ENCODE data around the gene LY6G6D.
"Not testable (repeated sequence)": the region's sequence is repeated elsewhere in the genome, so short reads cannot be mapped to it uniquely, and the experiment has no call there.

The LY6G6D gene

GRCh38 chr6:31708224-31708623 lies 6.9 kb upstream of the LY6G6D start:
- no peak for TF ChIP-seq TCF4 (CRISPR knock-in tag; IDR thresholded peaks at IDR 0.05; ENCODE audit: borderline replicate concordance)
- no peak for TF ChIP-seq BACH2 (CRISPR knock-in tag; IDR thresholded peaks at IDR 0.05; ENCODE audit: borderline replicate concordance)
- no peak for TF ChIP-seq PPARA (CRISPR knock-in tag; IDR thresholded peaks at IDR 0.05; ENCODE audit: borderline replicate concordance)
- TF ChIP-seq SNAI2 (CRISPR knock-in tag; IDR thresholded peaks at IDR 0.05) = no peak
- TF ChIP-seq ZNF565 (CRISPR knock-in tag; conservative IDR thresholded peaks at IDR 0.05; ENCODE audit: low read depth) = no peak
- no peak for TF ChIP-seq GLIS3 (CRISPR knock-in tag; IDR thresholded peaks at IDR 0.05)
- no peak for TF ChIP-seq TOX (CRISPR knock-in tag; IDR thresholded peaks at IDR 0.05; ENCODE audit: borderline replicate concordance)
- no peak for TF ChIP-seq ISL1 (CRISPR knock-in tag; IDR thresholded peaks at IDR 0.05)
- no peak for TF ChIP-seq ZC3H10 (CRISPR knock-in tag; IDR thresholded peaks at IDR 0.05)
- TF ChIP-seq ZNF70 (CRISPR knock-in tag; IDR thresholded peaks at IDR 0.05) = no peak
- no peak for TF ChIP-seq ESRRG (CRISPR knock-in tag; IDR thresholded peaks at IDR 0.05)
- TF ChIP-seq PATZ1 (CRISPR knock-in tag; IDR thresholded peaks at IDR 0.05; ENCODE audit: borderline replicate concordance) = no peak
- no peak for TF ChIP-seq TSHZ2 (CRISPR knock-in tag; IDR thresholded peaks at IDR 0.05)
- no peak for TF ChIP-seq RARB (CRISPR knock-in tag; IDR thresholded peaks at IDR 0.05)
- no peak for TF ChIP-seq ZFP30 (CRISPR knock-in tag; IDR thresholded peaks at IDR 0.05)

DNA sequence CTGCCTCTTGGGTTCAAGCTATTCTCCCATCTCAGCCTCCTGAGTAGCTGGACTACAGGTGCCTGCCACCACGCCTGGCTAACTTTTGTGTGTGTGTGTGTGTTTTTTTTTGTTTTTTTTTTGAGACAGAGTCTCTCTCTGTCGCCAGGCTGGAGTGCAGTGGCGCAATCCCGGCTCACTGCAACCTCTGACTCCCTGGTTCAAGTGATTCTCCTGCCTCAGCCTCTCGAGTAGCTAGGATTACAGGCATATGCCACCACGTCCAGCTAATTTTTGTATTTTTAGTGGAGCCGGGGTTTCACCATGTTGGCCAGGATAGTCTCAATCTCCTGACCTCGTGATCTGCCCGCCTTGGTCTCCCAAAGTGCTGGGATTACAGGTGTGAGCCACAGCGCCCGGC lies 6.0 kb upstream of the LY6G6D start:
- not testable (repeated sequence) for ATAC-seq

More at GRCh38 chr6:31708224-31708623, 6.9 kb upstream of the LY6G6D start:
- ATAC-seq = no peak

GRCh38 chr6:31710523-31711219 lies 4.5 kb upstream of the LY6G6D start:
- no peak for ATAC-seq
- TF ChIP-seq TSHZ2 (CRISPR knock-in tag; IDR thresholded peaks at IDR 0.05) (no peak), GLIS3 (CRISPR knock-in tag; IDR thresholded peaks at IDR 0.05) (no peak), CSDC2 (CRISPR knock-in tag; IDR thresholded peaks at IDR 0.05) (no peak), CREB5 (CRISPR knock-in tag; IDR thresholded peaks at IDR 0.05; ENCODE audit: low read depth) (no peak), ISL1 (CRISPR knock-in tag; IDR thresholded peaks at IDR 0.05) (no peak), ZNF8 (CRISPR knock-in tag; IDR thresholded peaks at IDR 0.05) (no peak), SNAI2 (CRISPR knock-in tag; IDR thresholded peaks at IDR 0.05) (no peak)

GRCh38 chr6:31711233-31711632 lies 3.9 kb upstream of the LY6G6D start:
- ATAC-seq = no peak
- TF ChIP-seq BACH2 (CRISPR knock-in tag; IDR thresholded peaks at IDR 0.05; ENCODE audit: borderline replicate concordance) (no peak), POU6F1 (CRISPR knock-in tag; IDR thresholded peaks at IDR 0.05; ENCODE audit: borderline replicate concordance, low read depth) (no peak), TSHZ2 (CRISPR knock-in tag; IDR thresholded peaks at IDR 0.05) (no peak), ZFP30 (CRISPR knock-in tag; IDR thresholded peaks at IDR 0.05) (no peak), ESRRG (CRISPR knock-in tag; IDR thresholded peaks at IDR 0.05) (no peak), SNAI2 (CRISPR knock-in tag; IDR thresholded peaks at IDR 0.05) (no peak), ZNF70 (CRISPR knock-in tag; IDR thresholded peaks at IDR 0.05) (no peak), PPARA (CRISPR knock-in tag; IDR thresholded peaks at IDR 0.05; ENCODE audit: borderline replicate concordance) (no peak), TOX (CRISPR knock-in tag; IDR thresholded peaks at IDR 0.05; ENCODE audit: borderline replicate concordance) (no peak), ARNTL (CRISPR knock-in tag; IDR thresholded peaks at IDR 0.05; ENCODE audit: borderline replicate concordance, low read depth) (no peak)
